Fibroblast of villous mesenchyme (primary cell): Measurements from ENCODE around the gene TMEM245. TPM values are rescaled to one million over a fixed set of nuclear protein-coding genes. Genes with fewer than 3 reads are reported as not detected.

Experiments
- DNase-seq: peaks from one replicate; pipeline ENCODE4 v3.0.0-alpha.2; 2010; ENCODE audit warnings: low read depth
- H3K4me3 ChIP-seq: 2 replicates; pipeline ENCODE4 v1.5.1; 2011; ENCODE audit warnings: low read depth, mild to moderate bottlenecking, low read length
- CTCF ChIP-seq: IDR thresholded peaks from 2 replicates; pipeline ENCODE4 v1.5.1; 2012; ENCODE audit warnings: low read depth, mild to moderate bottlenecking, low read length; ENCODE audit not compliant: insufficient read depth
- total RNA-seq: library from RNA; depleted of rRNA; stranded (reverse); fragments of >200 nt; gene quantifications from 2 replicates; pipeline ENCODE4 v1.2.3, GENCODE V29; 2012

TMEM245 gene
- total RNA-seq, 1 donor, result 86.8 TPM

DNA sequence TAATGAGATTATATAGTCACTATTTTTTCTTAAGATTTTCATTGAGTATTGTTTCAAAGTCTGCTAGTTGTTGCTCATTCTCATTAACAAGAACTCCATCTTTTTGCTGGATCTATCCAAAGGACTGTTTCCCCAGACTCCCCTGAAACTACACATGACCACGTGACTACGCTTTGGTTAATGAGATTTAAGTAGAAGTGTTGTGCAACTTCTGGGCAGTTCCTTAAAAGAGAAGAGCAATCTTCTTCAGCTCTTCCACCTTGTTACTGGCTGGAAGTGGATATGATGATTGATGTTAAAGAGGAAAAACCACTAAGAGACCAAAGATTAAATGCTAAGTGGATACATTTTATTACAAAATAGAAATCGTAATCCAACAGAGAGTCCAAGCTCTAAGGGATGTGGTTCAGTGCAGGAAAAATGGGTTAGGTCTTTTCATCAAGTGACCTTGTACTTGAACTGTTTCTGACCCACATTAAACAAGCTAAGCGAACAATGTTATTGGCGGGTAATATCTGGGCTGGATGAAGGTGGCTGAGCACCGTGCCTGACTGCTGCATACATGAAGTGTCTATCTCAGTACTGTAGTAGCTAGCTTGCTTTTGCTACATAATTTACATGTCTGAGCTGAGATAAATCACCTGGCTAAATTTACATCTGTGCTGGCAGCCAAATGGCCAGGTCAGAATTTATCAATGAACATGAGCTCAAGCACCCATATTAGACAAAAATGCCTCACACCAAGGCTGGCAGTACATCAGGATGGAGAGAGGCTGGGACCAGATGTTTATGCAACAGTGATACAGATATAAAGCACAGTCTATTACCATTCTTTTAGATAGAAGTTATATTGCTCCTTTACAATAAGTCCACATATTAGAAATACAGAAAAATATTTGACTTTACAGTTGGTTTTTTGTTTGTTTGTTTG lies 98.9 kb downstream of the TMEM245 start:
- DNase-seq, result no peak
- H3K4me3 ChIP-seq, result no peak overlapping the region
- TF ChIP-seq CTCF, result no peak

GRCh38 chr9:109020113-109020512 lies 99.6 kb downstream of the TMEM245 start:
- no peak for TF ChIP-seq CTCF
- H3K4me3 ChIP-seq, result no peak overlapping the region
- no peak for DNase-seq

- DNase-seq, result no peak
- TF ChIP-seq CTCF, result no peak
- no peak overlapping the region for H3K4me3 ChIP-seq
Observed at GRCh38 chr9:109019420-109019819, 100.3 kb downstream of the TMEM245 start.

GRCh38 chr9:109017493-109017892 lies 102.3 kb downstream of the TMEM245 start:
- no peak for DNase-seq
- no peak overlapping the region for H3K4me3 ChIP-seq
- TF ChIP-seq CTCF, result no peak

DNA sequence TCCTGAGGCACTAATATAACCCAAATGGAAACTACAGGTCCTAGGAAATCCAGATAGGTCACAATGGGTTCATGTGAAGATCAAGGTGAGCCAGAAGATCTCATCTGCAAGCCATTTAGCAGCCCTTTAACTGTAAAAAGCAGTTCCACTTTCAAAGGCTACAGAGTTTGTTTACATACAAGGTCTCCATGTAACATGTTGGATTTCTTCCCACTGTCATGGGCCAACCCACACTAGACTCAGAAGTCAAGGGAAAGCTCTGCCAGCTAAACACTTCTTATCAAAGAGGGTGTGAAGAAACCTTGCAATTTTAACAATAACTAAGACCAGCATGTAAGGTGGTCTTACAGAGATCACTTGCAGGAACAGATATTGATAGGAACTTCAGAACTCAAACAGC lies 102.7 kb downstream of the TMEM245 start:
- TF ChIP-seq CTCF, result no peak
- H3K4me3 ChIP-seq, result no peak overlapping the region
- no peak for DNase-seq

DNA sequence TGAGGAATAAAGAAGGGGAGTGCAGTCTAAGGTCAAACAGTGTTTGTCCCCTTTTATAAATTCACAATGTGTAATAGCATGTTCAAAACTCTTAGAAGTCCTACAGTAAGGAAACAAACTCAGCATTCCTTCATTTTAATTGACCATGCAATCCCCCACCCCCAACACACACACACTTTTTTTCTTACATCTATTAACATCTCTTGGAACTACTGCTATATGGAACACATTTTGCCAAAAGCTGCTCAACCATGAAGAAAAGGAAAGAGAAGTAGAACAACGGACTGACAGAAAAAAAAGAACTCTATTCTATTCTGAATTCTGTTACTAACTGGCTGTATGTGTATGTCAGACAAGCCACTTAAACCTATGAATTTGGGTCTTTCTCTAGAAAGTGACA lies 103.6 kb downstream of the TMEM245 start:
- TF ChIP-seq CTCF, result no peak
- no peak for DNase-seq
- no peak overlapping the region for H3K4me3 ChIP-seq
